ENCODE data around the gene CAST.

CAST gene

GRCh38 chr5:96641368-96642280 is 20.6 kb upstream of the CAST start:
- DNase-seq (ENCODE audit: low read depth, low spot score): no peak
- no peak overlapping the region for H3K27ac ChIP-seq

DNA sequence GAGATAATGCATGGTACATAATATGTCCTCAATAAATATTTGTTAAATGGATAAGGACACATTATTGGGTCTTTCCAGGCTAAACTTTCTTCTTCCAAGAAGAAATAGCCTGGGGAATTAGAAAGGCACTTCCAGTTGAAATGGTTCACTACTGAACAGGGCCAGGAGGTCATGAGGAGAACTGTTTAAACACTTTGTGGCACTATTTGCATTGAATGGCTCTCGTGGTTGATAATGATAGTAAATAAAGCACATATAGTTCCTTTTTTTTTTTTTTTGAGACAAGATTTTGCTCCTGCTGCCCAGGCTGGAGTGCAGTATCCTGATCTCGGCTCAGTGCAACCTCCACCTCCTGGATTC is 19.9 kb upstream of the CAST start:
- no peak overlapping the region for H3K27ac ChIP-seq
- DNase-seq (ENCODE audit: low read depth, low spot score): no peak

- DNase-seq (ENCODE audit: low read depth, low spot score): no peak
- no peak overlapping the region for H3K27ac ChIP-seq
Observed at GRCh38 chr5:96645091-96645490, 17.1 kb upstream of the CAST start.

DNA sequence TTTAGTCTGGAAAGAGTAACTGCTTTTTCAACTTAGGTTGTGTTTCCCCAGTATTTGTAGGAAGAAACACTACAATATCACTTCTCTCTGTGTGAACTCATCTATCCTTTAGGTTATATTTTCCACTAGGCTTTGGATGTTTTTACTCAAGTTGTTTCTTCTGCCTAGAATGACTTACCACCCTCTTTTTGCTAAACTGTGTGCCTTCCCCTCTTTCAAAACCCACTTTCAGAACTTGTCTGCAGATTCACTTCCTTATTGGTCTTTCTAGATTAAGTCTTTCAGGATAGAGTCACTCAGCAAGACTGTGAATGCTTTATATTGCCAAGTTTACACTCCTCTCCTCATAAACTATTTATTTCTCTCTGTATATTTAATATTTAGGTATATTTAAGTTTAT is 14.2 kb upstream of the CAST start:
- no peak for DNase-seq (ENCODE audit: low read depth, low spot score)
- no peak overlapping the region for H3K27ac ChIP-seq

- H3K27ac ChIP-seq: peak overlapping the region; percentile 50
- DNase-seq (ENCODE audit: low read depth, low spot score): no peak
Observed at GRCh38 chr5:96648593-96648992, 13.6 kb upstream of the CAST start.

- H3K27ac ChIP-seq: peak overlapping the region; percentile 50
- no peak for DNase-seq (ENCODE audit: low read depth, low spot score)
Observed at GRCh38 chr5:96649251-96649662, 12.9 kb upstream of the CAST start.

GRCh38 chr5:96649681-96650540 is 12.3 kb upstream of the CAST start:
- peak overlapping the region; percentile 50 for H3K27ac ChIP-seq
- DNase-seq (ENCODE audit: low read depth, low spot score): no peak

DNA sequence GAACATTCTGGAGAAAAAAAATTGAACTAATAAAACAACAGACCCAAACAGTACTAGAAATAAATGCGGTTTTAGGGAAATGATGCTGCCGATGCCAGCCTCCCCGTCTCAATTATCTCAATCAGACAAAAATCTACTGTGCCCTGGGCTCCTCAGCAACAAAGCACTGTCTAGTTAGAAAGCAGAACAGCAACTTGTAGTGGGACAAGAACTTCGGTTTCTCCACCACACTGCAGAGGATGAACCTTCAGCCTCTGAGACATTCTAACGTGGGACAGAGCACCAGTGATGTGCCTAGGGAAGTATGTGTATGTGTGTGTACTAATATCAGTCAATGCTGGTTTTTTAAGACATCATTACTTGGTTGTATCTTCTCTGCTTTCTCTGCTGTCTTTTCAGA is 11.1 kb upstream of the CAST start:
- H3K27ac ChIP-seq: no peak overlapping the region
- DNase-seq (ENCODE audit: low read depth, low spot score): no peak

GRCh38 chr5:96651948-96652753 is 10.0 kb upstream of the CAST start:
- no peak for DNase-seq (ENCODE audit: low read depth, low spot score)
- H3K27ac ChIP-seq: peak overlapping the region; percentile 25

GRCh38 chr5:96652769-96653454 is 9.3 kb upstream of the CAST start:
- no peak for DNase-seq (ENCODE audit: low read depth, low spot score)
- H3K27ac ChIP-seq: peak overlapping the region; percentile 25

GRCh38 chr5:96654209-96654608 is 8.0 kb upstream of the CAST start:
- no peak for DNase-seq (ENCODE audit: low read depth, low spot score)
- H3K27ac ChIP-seq: no peak overlapping the region

DNA sequence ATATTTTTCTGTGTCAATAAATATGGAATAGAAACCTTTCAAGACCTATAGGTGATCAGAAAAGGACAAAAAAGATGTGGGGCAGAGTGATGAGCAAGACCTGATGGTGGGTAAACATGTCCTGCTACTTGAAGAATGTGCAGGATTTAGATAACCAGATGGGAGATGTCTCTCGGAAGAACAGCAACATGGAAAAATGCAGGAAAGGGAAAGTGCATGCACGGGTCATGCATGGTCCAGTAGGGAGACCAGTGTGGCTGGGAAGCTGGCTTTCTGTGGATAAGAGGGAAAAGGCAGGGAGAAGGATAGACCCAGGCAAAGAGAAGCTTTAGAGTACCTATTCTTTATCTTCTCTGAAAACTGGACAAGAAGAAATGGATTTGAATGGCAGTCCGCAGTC is 7.1 kb upstream of the CAST start:
- no peak overlapping the region for H3K27ac ChIP-seq
- DNase-seq (ENCODE audit: low read depth, low spot score): no peak

DNA sequence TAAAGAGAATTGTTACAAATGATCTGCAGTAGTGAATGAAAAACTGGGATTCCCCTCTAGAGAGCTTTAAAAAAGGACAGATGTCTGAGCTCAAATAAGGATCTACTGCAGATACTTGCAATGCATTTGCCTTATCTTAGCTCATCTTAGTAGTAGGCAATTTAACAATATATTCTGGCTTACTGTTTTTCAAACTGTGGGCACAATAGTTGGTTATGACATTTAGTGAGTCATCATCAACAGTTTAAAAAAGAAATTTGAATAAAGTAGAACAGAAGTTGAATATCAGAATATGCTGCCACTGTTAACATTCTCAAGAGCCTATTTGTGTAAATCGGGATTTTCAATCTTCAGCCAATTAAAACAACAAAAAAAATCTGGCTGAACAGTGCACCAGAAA is 6.7 kb upstream of the CAST start:
- no peak for DNase-seq (ENCODE audit: low read depth, low spot score)
- H3K27ac ChIP-seq: peak overlapping the region; percentile 68

DNA sequence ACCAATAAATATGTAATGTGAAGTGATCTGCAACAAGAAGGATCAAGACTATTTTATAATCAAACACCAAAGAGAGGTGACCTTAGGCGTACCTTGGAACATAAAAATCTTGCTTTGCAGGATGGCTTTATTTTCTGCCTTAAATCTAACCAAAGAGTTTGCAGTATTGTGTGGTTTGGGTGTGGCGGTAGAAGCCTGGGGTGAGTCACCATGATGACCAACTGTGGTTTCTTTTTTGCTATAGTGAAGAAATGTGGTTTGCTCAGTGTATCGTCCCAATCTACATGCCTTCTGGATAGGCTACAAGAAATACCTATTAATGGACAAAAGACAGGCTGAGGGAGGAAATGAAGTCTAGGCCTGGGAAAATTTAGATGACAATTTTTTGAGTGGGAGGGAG is 5.1 kb upstream of the CAST start:
- H3K27ac ChIP-seq: peak overlapping the region; percentile 68
- DNase-seq (ENCODE audit: low read depth, low spot score): peak; percentile 85

GRCh38 chr5:96658272-96658671 is 3.9 kb upstream of the CAST start:
- no peak for DNase-seq (ENCODE audit: low read depth, low spot score)
- H3K27ac ChIP-seq: peak overlapping the region; percentile 68

- H3K27ac ChIP-seq: no peak overlapping the region
Observed at GRCh38 chr5:96659170-96659569, 3.0 kb upstream of the CAST start.

GRCh38 chr5:96660971-96661854 is 963 bp upstream of the CAST start:
- no peak for DNase-seq (ENCODE audit: low read depth, low spot score)
- H3K27ac ChIP-seq: peak overlapping the region; percentile 98

More at GRCh38 chr5:96659170-96659569, 3.0 kb upstream of the CAST start:
- no peak for DNase-seq (ENCODE audit: low read depth, low spot score)

GRCh38 chr5:96662725-96663518 is 746 bp downstream of the CAST start:
- DNase-seq (ENCODE audit: low read depth, low spot score): peak; percentile 70
- peak overlapping the region; percentile 98 for H3K27ac ChIP-seq

Measured in epithelial cell of prostate (primary cell).